ENCODE measurements around the gene ZNF582.

GRCh38 chr19:56355517-56355916, 37.8 kb downstream of the ZNF582 start:
- TF ChIP-seq CTCF (IDR thresholded peaks at IDR 0.05) (no peak), POLR2A (IDR thresholded peaks at IDR 0.05) (no peak)
